Esophagus muscularis mucosa (tissue), 4 donors: ENCODE results near the gene ADD3. TPM values are rescaled to one million over a fixed set of nuclear protein-coding genes. Genes with fewer than 3 reads are reported as not detected.

Experiments used
- DNase-seq: peaks from one replicate; pipeline ENCODE4 v3.0.0-alpha.2; 2017; ENCODE audit errors: extremely low spot score
- H3K27ac ChIP-seq, 4 donors: fragments of 200-600 bp; sonication (generic); replicated peaks in 1 of 4; 1 replicate in 3 of 4; 2 replicates in 1 of 4; pipeline ENCODE4 v1.5.1; 2016 to 2019; ENCODE audit warnings: mild to moderate bottlenecking in 1 of 4
- H3K27me3 ChIP-seq, 4 donors: fragments of 200-600 bp; sonication (generic); one replicate each; pipeline versions ENCODE4 v1.5.1 to v1.6.0; 2016 to 2019
- H3K36me3 ChIP-seq, 4 donors: fragments of 200-600 bp; sonication (generic); one replicate each; pipeline ENCODE4 v1.5.1; 2016 to 2019
- H3K4me1 ChIP-seq, 4 donors: fragments of 200-600 bp; sonication (generic); one replicate each; pipeline ENCODE4 v1.5.1; 2016 to 2019
- H3K4me3 ChIP-seq, 4 donors: fragments of 200-600 bp; sonication (generic); 1 replicate in 2 of 4; 2 replicates in 2 of 4; pipeline ENCODE4 v1.5.1; 2016 to 2019; ENCODE audit warnings: mild to moderate bottlenecking in 4 of 4, moderate library complexity in 1 of 4
- H3K9me3 ChIP-seq, 4 donors: fragments of 200-600 bp; sonication (generic); 1 replicate in 3 of 4; 2 replicates in 1 of 4; pipeline ENCODE4 v1.5.1; 2016 to 2019
- CTCF ChIP-seq, 3 experiments: fragments of 200-600 bp in 2 of 3; fragments of 450-650 bp in 1 of 3; sonication (generic) in 2 of 3; IDR thresholded peaks; one replicate each; pipeline ENCODE4 v1.5.1; 2017 to 2019; ENCODE audit warnings: antibody characterized with exemption in 3 of 3, mild to moderate bottlenecking in 2 of 3, moderate library complexity in 1 of 3
- EP300 ChIP-seq: sonication (generic); formaldehyde crosslinking; IDR thresholded peaks from one replicate; pipeline ENCODE4 v1.6.1; 2017; ENCODE audit warnings: antibody characterized with exemption
- POLR2A ChIP-seq: fragments of 450-650 bp; IDR thresholded peaks from one replicate; pipeline ENCODE4 v1.6.1; 2017; ENCODE audit warnings: antibody characterized with exemption, moderate library complexity, mild to moderate bottlenecking, low read depth
- POLR2AphosphoS5 ChIP-seq, 2 donors: sonication (generic); formaldehyde crosslinking; IDR thresholded peaks; one replicate each; pipeline ENCODE4 v1.6.1; 2017; ENCODE audit warnings: antibody characterized with exemption in 2 of 2
- WGBS: methylation state at CpG from one replicate; pipeline ENCODE4 v1.1.5; 2018; 5-methylcytosine and 5-hydroxymethylcytosine counted together
- intact Hi-C: fragments of 100-400 bp; cut with DNase I; formaldehyde crosslinking; loops from one replicate; pipeline ENCODE4 v1.15.1; 2023
- total RNA-seq, 4 donors: library from RNA; depleted of rRNA; stranded (reverse); fragments of >200 nt; gene quantifications; one replicate each; pipeline versions ENCODE4 v1.1.0 to v1.2.1, GENCODE V29; 2016

Gene ADD3
- total RNA-seq, 4 donors from 2014 or later = 60.1 to 228 (median 99.2) TPM

- Histone ChIP-seq H3K4me3 (no peak overlapping the region), H3K27me3 (peaks cover 0 to 23% (median 0%) of the 10 kb centered on the region in 4 donors), H3K9me3 (no peaks in the 10 kb centered on the region), H3K36me3 (no peaks in the 10 kb centered on the region), H3K27ac (no peak overlapping the region), H3K4me1 (peaks cover 0 to 4% (median 0%) of the 10 kb centered on the region in 4 donors)
- TF ChIP-seq POLR2A = no peak
- TF ChIP-seq CTCF (IDR thresholded peaks at IDR 0.05) = no peak
- no peak for TF ChIP-seq EP300
- peak; percentile 75 for DNase-seq
- WGBS = 76% methylated on average over 6 of the region's 6 CpGs
- intact Hi-C loops = no loop called here
Measured at GRCh38 chr10:110150981-110151380, 143.2 kb downstream of the ADD3 start.

- intact Hi-C loops = no loop called here
- no peak overlapping the region for H3K27ac ChIP-seq
- DNase-seq = peak; percentile 42
- WGBS = 44% methylated on average over 3 of the region's 8 CpGs
- H3K36me3 ChIP-seq = no peaks in the 10 kb centered on the region
- TF ChIP-seq POLR2A (no peak), EP300 (no peak), POLR2AphosphoS5 (IDR thresholded peaks at IDR 0.05) (no peak), CTCF (IDR thresholded peaks at IDR 0.05) (no peak)
- peaks cover 0 to 23% (median 0%) of the 10 kb centered on the region in 4 donors for H3K27me3 ChIP-seq
- peaks cover 0 to 4% (median 0%) of the 10 kb centered on the region in 4 donors for H3K4me1 ChIP-seq
- H3K4me3 ChIP-seq = no peak overlapping the region
- no peaks in the 10 kb centered on the region for H3K9me3 ChIP-seq
Measured at GRCh38 chr10:110151467-110151866, 143.7 kb downstream of the ADD3 start.

- peaks cover 0 to 4% (median 0%) of the 10 kb centered on the region in 4 donors for H3K4me1 ChIP-seq
- TF ChIP-seq CTCF (IDR thresholded peaks at IDR 0.05) (no peak), EP300 (no peak), POLR2A (no peak), POLR2AphosphoS5 (IDR thresholded peaks at IDR 0.05) (no peak)
- no peak overlapping the region for H3K27ac ChIP-seq
- no peaks in the 10 kb centered on the region for H3K9me3 ChIP-seq
- no peak overlapping the region for H3K4me3 ChIP-seq
- peaks cover 0 to 23% (median 0%) of the 10 kb centered on the region in 4 donors for H3K27me3 ChIP-seq
- intact Hi-C loops = no loop called here
- peak; percentile 45 for DNase-seq
- H3K36me3 ChIP-seq = no peaks in the 10 kb centered on the region
- 71% methylated on average over 6 of the region's 6 CpGs for WGBS
Measured at GRCh38 chr10:110151971-110152370, 144.2 kb downstream of the ADD3 start.

- Histone ChIP-seq H3K4me1 (peaks cover 0 to 4% (median 0%) of the 10 kb centered on the region in 4 donors), H3K27ac (no peak overlapping the region), H3K36me3 (no peaks in the 10 kb centered on the region), H3K4me3 (no peak overlapping the region), H3K27me3 (peaks cover 0 to 23% (median 0%) of the 10 kb centered on the region in 4 donors), H3K9me3 (no peaks in the 10 kb centered on the region)
- no peak for DNase-seq
- TF ChIP-seq EP300 (no peak), POLR2AphosphoS5 (IDR thresholded peaks at IDR 0.05) (no peak), CTCF (IDR thresholded peaks at IDR 0.05) (no peak), POLR2A (no peak)
- intact Hi-C loops = no loop called here
- 91% methylated on average over 7 of the region's 7 CpGs for WGBS
Measured at GRCh38 chr10:110153396-110153795, 145.6 kb downstream of the ADD3 start.

- H3K4me1 ChIP-seq = peaks cover 0 to 4% (median 0%) of the 10 kb centered on the region in 4 donors
- peak; percentile 4 for DNase-seq
- intact Hi-C loops = no loop called here
- H3K4me3 ChIP-seq = no peak overlapping the region
- no peaks in the 10 kb centered on the region for H3K9me3 ChIP-seq
- H3K27ac ChIP-seq = no peak overlapping the region
- no peaks in the 10 kb centered on the region for H3K36me3 ChIP-seq
- WGBS = 87% methylated on average over 8 of the region's 8 CpGs
- TF ChIP-seq EP300 = no peak
- H3K27me3 ChIP-seq = peaks cover 0 to 16% (median 0%) of the 10 kb centered on the region in 4 donors
Measured at GRCh38 chr10:110156046-110156445, 148.3 kb downstream of the ADD3 start.
